Stomach (tissue), 4 donors: ENCODE measurements around the gene ASIC2.

ENCODE experiments used
- EP300 ChIP-seq: sonication (generic); formaldehyde crosslinking; IDR thresholded peaks from one replicate; pipeline ENCODE4 v1.6.1; 2017; ENCODE audit warnings: antibody characterized with exemption
- POLR2A ChIP-seq, 4 donors: fragments of 450-650 bp; IDR thresholded peaks; one replicate each; pipeline ENCODE4 v1.6.1; 2016; ENCODE audit warnings: antibody characterized with exemption in 4 of 4, control low read depth in 2 of 4, mild to moderate bottlenecking in 1 of 4, moderate library complexity in 1 of 4
- POLR2AphosphoS5 ChIP-seq, 3 donors: sonication (generic); formaldehyde crosslinking; IDR thresholded peaks; one replicate each; pipeline ENCODE4 v1.6.1; 2016; ENCODE audit warnings: antibody characterized with exemption in 3 of 3
- TF ChIP-seq, protein P1 (sequence below), 7 experiments: fragments of 450-650 bp in 4 of 7; fragments of 200-600 bp in 3 of 7; sonication (generic) in 3 of 7; IDR thresholded peaks; one replicate each; pipeline ENCODE4 v1.5.1; 2016 to 2019; ENCODE audit warnings: antibody characterized with exemption in 7 of 7, control low read depth in 2 of 7, mild to moderate bottlenecking in 1 of 7

GRCh38 chr17:33269337-33270060, 23.6 kb downstream of the ASIC2 start:
- TF ChIP-seq, protein P1, sequence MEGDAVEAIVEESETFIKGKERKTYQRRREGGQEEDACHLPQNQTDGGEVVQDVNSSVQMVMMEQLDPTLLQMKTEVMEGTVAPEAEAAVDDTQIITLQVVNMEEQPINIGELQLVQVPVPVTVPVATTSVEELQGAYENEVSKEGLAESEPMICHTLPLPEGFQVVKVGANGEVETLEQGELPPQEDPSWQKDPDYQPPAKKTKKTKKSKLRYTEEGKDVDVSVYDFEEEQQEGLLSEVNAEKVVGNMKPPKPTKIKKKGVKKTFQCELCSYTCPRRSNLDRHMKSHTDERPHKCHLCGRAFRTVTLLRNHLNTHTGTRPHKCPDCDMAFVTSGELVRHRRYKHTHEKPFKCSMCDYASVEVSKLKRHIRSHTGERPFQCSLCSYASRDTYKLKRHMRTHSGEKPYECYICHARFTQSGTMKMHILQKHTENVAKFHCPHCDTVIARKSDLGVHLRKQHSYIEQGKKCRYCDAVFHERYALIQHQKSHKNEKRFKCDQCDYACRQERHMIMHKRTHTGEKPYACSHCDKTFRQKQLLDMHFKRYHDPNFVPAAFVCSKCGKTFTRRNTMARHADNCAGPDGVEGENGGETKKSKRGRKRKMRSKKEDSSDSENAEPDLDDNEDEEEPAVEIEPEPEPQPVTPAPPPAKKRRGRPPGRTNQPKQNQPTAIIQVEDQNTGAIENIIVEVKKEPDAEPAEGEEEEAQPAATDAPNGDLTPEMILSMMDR (IDR thresholded peaks at IDR 0.05), result no peak
- TF ChIP-seq POLR2A (IDR thresholded peaks at IDR 0.05), result no peak
- TF ChIP-seq EP300, result no peak
- TF ChIP-seq POLR2AphosphoS5 (IDR thresholded peaks at IDR 0.05), result no peak
